GM18868 (cell line): ENCODE measurements around the gene CEP152.
A peak's percentile ranks its signal among the peaks of the same experiment; 100 is the strongest.

Experiments
- ATAC-seq: cut with Tn5 transposase; IDR thresholded peaks from one replicate; pipeline ENCODE4 v1.9.1; 2021; ENCODE audit warnings: mild to moderate bottlenecking, moderate library complexity; ENCODE audit not compliant: unreplicated experiment

CEP152 gene

GRCh38 chr15:48712546-48712945 is 98.3 kb downstream of the CEP152 start:
- ATAC-seq = no peak

- ATAC-seq = no peak
Observed at GRCh38 chr15:48710952-48711495, 99.8 kb downstream of the CEP152 start.

- no peak for ATAC-seq
Observed at GRCh38 chr15:48708641-48709040, 102.2 kb downstream of the CEP152 start.

- ATAC-seq = no peak
Observed at GRCh38 chr15:48705381-48705780, 105.5 kb downstream of the CEP152 start.

GRCh38 chr15:48703544-48703943 is 107.3 kb downstream of the CEP152 start:
- no peak for ATAC-seq

GRCh38 chr15:48702569-48703236 is 108.2 kb downstream of the CEP152 start:
- peak; percentile 51 for ATAC-seq

GRCh38 chr15:48696627-48697312 is 114.1 kb downstream of the CEP152 start:
- ATAC-seq = no peak

GRCh38 chr15:48695827-48696573 is 114.9 kb downstream of the CEP152 start:
- no peak for ATAC-seq

- ATAC-seq = no peak
Observed at GRCh38 chr15:48695088-48695826, 115.6 kb downstream of the CEP152 start.

- no peak for ATAC-seq
Observed at GRCh38 chr15:48693484-48693883, 117.4 kb downstream of the CEP152 start.

GRCh38 chr15:48688493-48688892 is 122.4 kb downstream of the CEP152 start:
- no peak for ATAC-seq
